Activated CD4-positive, alpha-beta memory T cell treated with anti-CD3 and anti-CD28 coated beads, Interleukin-2, amount 10 ng/mL, durations not matched to agents 7 days and 5 days (primary cell): ENCODE results near the gene MVK. TPM values are rescaled to one million over a fixed set of nuclear protein-coding genes. Genes with fewer than 3 reads are reported as not detected.

Experiments
- CTCF ChIA-PET: fragments of 350-600 bp; sonication (Branson Sonifier 250); formaldehyde crosslinking; loops from one replicate; lab custom pipeline; 2021; ENCODE audit warnings: antibody characterized with exemption, inconsistent platforms; lab: Charles Lee
- POLR2A ChIA-PET: fragments of 350-600 bp; sonication (Branson Sonifier 250); formaldehyde crosslinking; loops from one replicate; lab custom pipeline; 2021; ENCODE audit warnings: antibody characterized with exemption; lab: Charles Lee
- DNase-seq: peaks from one replicate; pipeline ENCODE4 v3.0.0-alpha.2; 2020
- H3K27ac Mint-ChIP-seq: one replicate; pipeline ENCODE4 v1.8.0; 2021; ENCODE audit warnings: mild to moderate bottlenecking, mixed read lengths
- H3K27me3 Mint-ChIP-seq: one replicate; pipeline ENCODE4 v1.8.0; 2021; ENCODE audit warnings: mixed read lengths
- H3K36me3 Mint-ChIP-seq: one replicate; pipeline ENCODE4 v1.8.0; 2021; ENCODE audit warnings: low read depth, mixed read lengths
- H3K4me1 Mint-ChIP-seq: one replicate; pipeline ENCODE4 v1.8.0; 2021; ENCODE audit warnings: mixed read lengths
- H3K4me3 Mint-ChIP-seq: one replicate; pipeline ENCODE4 v1.8.0; 2021; ENCODE audit warnings: mild to moderate bottlenecking, mixed read lengths
- H3K9me3 Mint-ChIP-seq: one replicate; pipeline ENCODE4 v1.8.0; 2021; ENCODE audit warnings: mixed read lengths
- total RNA-seq, 2 experiments: library from RNA; stranded (reverse); gene quantifications; one replicate each; pipeline ENCODE4 v1.2.3, GENCODE V29; 2021

MVK gene
- 10 to 100 TPM; 22.1 to 26.3 TPM for total RNA-seq

DNA sequence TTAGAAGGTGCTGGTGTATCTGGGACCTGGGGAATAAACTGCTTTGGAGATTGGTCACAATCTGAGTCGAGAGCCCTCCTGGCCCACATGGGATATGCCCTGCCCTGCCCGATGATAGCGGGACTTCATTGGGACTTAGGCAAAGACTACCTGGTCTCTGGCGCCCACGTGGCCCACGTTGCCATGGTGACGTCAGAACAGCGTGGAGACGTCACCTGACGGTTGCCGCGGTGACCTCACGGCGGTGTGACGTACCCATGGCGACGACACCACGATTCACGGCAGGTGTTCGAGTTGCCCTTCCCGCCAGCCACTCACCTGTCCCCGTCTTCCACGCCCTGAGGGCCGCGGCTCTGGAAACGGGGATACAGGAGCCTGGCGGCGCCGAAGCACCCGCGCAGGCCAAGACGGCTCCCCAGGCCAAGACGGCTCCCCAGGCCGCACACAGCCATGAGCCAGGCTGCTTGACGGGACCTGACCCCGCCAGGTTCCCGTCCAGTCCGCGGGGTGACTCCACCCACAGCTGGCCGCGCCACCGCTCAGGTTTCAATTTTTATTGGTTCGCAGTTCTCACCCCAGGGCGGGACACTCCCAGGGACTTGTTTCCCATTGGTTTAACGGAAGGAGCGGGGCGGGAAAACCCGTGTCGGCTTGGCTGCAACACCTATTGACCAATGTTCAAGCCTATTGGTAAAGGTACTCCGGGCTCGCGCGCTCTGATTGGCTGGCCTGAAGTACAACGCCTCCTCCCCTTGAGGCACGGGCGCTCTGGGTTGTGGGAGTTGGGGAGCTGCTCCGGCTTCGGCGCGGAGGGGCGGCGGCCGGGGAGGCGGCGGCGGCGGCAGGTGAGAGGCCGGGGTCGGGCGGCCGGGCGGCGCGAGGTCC, at the start of gene MVK, which contains the start of gene MMAB:
MVK (plus strand) TSS at position 766 of the 885 bp plus-strand sequence. CDS start 1,029 bp downstream, outside the sequence.
MMAB (minus strand) TSS at position 476 of the 885 bp plus-strand sequence; CDS start at position 452, 24 bp downstream.
- peak; percentile 99 for DNase-seq
- H3K4me3 Mint-ChIP-seq = peak within 1 kb of the TSS; percentile 89
- H3K9me3 Mint-ChIP-seq = no peaks in the 10 kb centered on the region
- ChIA-PET POLR2A (interaction anchor here (0.7 to 2.0 kb wide), 8 partner anchors 9 to 96 kb away, joined by 3 to 9 read pairs (median 6); partner anchors contain the start of genes KCTD10 and UBE3B), CTCF (interaction anchor here (0.7 to 2.1 kb wide), 9 partner anchors 9 to 272 kb away, joined by 3 to 12 read pairs (median 4); partner anchors contain the start of genes KCTD10 and UBE3B)
- peak within 1 kb of the TSS; percentile 83 for H3K27ac Mint-ChIP-seq
- H3K27me3 Mint-ChIP-seq = no peaks in the 10 kb centered on the region
- peaks cover 33% of the 10 kb centered on the region for H3K4me1 Mint-ChIP-seq
- peaks cover 14% of the 10 kb centered on the region for H3K36me3 Mint-ChIP-seq

DNA sequence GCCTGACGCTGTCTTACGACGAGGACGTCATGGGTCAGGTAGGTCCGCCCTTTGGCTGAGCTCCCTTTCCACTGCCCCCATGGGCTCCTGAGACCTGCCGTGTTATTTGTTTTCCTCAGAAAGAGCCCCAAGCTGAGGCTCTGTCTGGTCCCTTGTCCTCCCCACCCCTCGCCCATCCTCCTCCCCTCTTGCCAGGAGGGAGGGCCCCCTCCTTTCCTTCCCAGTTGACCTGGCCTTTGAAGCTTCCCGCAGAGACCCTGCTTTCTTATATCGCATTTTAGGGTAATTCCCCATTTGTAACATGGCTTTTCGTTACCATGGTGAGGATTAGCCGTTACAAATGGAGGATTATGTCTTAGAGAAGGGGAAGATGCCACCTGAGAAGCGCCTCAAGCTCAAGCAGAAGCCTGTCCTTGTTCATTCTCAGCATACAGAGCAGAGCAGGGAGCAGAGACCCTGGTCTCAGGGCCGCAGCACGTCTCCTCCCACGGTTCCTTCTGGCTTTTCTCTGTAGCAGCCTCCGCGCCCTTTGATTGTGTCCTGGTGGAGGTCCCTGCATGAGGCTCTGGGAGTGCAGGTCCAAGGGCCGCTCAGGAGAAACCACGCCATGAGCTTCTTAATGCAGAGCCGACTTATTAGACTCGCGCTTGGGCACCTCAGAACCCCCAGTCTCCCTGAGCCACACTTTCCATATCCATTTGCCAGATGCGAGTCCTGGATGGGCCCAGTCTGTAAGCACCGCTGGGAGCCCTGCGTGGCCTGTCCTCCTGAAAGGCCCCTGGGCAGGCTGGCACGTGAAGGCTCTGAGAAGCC, 48.9 kb upstream of the MVK start:
- Mint-ChIP-seq H3K9me3 (no peaks in the 10 kb centered on the region), H3K27ac (no peak overlapping the region), H3K4me1 (no peaks in the 10 kb centered on the region), H3K36me3 (peaks cover 28% of the 10 kb centered on the region), H3K27me3 (no peaks in the 10 kb centered on the region), H3K4me3 (no peak overlapping the region)
- POLR2A ChIA-PET = no interaction called here
- CTCF ChIA-PET = interaction anchor here (0.9 to 1.1 kb wide), 3 partner anchors 73 to 320 kb away, joined by 3 to 4 read pairs (median 3); no protein-coding TSS in a partner anchor
- no peak for DNase-seq

DNA sequence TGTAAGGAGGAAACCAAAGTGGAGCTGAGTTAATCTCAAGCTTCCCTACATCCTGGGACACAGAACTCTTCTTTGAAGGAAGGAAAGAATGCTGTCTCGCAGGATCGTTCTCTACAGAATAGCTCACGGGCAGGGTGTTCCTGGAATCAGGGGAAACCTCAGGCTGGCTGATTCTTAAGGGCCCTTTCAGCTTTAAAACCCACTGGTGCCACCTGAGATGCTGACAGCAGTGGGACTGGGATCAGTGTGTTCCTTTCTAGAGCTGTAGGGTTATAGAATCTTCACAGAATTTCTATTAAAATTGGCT, 48.4 kb upstream of the MVK start:
- DNase-seq = no peak
- Mint-ChIP-seq H3K27me3 (no peaks in the 10 kb centered on the region), H3K27ac (no peak overlapping the region), H3K9me3 (no peaks in the 10 kb centered on the region), H3K36me3 (peaks cover 22% of the 10 kb centered on the region), H3K4me1 (no peaks in the 10 kb centered on the region), H3K4me3 (no peak overlapping the region)
- POLR2A ChIA-PET = no interaction called here
- CTCF ChIA-PET = interaction anchor here (0.9 to 1.0 kb wide), 2 partner anchors 72 to 92 kb away, joined by 3 to 4 read pairs; no protein-coding TSS in a partner anchor

DNA sequence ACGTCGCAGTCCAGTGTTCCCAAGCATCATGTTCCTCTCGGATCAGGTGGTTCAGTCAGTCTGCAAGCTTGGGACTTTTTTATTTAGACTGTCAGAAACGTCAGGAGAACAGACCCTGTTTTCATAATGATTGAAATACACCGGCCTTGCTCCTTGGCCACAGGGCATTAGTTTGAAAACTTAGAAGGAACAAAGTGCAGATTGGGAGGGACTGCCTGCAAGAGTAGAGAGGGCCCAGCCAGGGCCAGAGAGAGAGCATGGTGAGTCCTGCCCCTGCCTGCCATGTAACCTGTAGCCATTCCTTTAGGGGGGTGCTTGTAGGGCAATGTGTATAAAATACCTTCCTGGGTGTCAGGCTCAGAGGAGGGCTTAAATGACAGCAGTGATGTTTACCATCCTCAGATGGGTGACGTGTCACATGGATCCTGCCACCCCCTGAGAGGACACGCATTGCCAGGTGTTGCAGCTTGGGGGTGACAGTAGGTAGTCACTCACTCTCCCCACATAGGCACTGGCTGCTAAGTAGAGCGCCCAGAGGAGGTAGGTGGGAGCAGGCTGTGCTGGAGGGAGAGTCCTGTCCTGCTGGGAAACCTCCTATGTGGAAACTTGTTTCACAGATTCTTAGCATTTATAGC, 46.0 kb upstream of the MVK start:
- ChIA-PET POLR2A (no interaction called here), CTCF (no interaction called here)
- no peak for DNase-seq
- no peak overlapping the region for H3K27ac Mint-ChIP-seq
- no peaks in the 10 kb centered on the region for H3K9me3 Mint-ChIP-seq
- H3K4me1 Mint-ChIP-seq = no peaks in the 10 kb centered on the region
- peaks cover 11% of the 10 kb centered on the region for H3K36me3 Mint-ChIP-seq
- no peaks in the 10 kb centered on the region for H3K27me3 Mint-ChIP-seq
- H3K4me3 Mint-ChIP-seq = no peak overlapping the region

DNA sequence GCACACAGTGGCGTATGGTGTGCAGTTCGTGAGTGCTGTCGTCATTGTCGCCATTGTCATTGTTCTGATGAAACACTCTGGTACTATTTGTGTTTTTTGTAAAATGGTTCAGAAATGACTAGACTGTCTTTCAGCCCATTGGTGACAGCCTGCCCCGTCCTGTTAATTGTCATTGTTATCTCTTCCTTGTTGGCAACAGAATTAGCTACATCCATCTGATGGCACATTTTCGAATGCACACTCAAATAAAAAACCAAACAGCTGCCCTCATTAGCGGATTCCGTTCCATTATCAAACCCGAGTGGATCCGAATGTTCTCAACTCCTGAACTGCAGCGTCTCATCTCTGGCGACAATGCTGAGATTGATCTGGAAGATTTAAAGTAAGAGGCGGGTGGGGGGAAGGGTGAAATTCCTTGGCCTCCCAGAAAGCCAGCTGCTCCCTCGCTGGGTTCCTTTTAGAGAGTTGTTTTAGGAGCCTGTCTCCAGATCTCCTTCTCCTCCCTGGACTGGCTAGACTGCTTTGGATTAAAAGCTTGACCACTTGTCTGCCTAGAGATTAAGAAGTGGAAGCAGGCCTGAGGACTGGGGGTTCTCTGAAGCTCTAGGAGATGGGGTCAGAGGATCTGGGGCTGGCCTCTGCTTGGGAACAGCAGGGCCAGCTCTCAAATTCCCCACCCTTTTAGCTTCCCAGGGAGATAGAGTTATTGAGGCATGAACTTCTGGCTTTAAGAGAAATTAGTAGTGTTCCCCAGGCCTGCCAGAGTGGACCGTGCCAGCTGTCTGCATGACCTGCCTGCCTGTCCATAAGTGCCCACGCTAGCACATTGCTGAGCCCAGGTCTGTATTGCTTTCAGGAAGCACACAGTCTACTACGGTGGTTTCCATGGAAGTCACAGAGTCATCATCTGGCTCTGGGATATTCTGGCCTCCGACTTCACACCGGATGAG, 43.6 kb upstream of the MVK start:
- no peak overlapping the region for H3K4me3 Mint-ChIP-seq
- peaks cover 8% of the 10 kb centered on the region for H3K36me3 Mint-ChIP-seq
- no peak for DNase-seq
- no peak overlapping the region for H3K27ac Mint-ChIP-seq
- no peaks in the 10 kb centered on the region for H3K9me3 Mint-ChIP-seq
- H3K27me3 Mint-ChIP-seq = no peaks in the 10 kb centered on the region
- no peaks in the 10 kb centered on the region for H3K4me1 Mint-ChIP-seq
- ChIA-PET POLR2A (interaction anchor here (0.6 kb wide), 1 partner anchor 211 kb away, joined by 3 read pairs; no protein-coding TSS in a partner anchor), CTCF (no interaction called here)

DNA sequence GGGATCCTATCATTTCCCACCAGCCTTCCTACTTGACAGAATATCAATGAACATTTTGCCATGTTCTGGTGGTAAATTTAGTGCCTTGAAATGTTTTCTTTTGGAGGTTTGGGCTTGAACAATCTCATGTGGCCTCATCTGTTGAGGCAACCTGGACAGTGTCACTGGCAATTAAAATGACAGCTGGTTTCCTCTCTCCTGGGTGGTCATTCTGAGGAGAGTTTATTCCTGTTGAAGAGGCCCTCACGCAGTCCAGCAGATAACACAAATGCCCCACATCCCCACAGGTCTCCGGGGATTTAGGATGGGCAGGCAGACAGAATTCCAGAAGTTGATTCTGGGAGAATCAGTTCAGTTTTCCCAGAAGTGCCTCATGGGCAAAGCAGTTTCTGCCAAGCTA, 42.2 kb upstream of the MVK start:
- H3K36me3 Mint-ChIP-seq = peaks cover 8% of the 10 kb centered on the region
- H3K4me3 Mint-ChIP-seq = no peak overlapping the region
- H3K4me1 Mint-ChIP-seq = no peaks in the 10 kb centered on the region
- no peaks in the 10 kb centered on the region for H3K27me3 Mint-ChIP-seq
- H3K9me3 Mint-ChIP-seq = no peaks in the 10 kb centered on the region
- ChIA-PET CTCF (no interaction called here), POLR2A (no interaction called here)
- no peak overlapping the region for H3K27ac Mint-ChIP-seq
- no peak for DNase-seq

DNA sequence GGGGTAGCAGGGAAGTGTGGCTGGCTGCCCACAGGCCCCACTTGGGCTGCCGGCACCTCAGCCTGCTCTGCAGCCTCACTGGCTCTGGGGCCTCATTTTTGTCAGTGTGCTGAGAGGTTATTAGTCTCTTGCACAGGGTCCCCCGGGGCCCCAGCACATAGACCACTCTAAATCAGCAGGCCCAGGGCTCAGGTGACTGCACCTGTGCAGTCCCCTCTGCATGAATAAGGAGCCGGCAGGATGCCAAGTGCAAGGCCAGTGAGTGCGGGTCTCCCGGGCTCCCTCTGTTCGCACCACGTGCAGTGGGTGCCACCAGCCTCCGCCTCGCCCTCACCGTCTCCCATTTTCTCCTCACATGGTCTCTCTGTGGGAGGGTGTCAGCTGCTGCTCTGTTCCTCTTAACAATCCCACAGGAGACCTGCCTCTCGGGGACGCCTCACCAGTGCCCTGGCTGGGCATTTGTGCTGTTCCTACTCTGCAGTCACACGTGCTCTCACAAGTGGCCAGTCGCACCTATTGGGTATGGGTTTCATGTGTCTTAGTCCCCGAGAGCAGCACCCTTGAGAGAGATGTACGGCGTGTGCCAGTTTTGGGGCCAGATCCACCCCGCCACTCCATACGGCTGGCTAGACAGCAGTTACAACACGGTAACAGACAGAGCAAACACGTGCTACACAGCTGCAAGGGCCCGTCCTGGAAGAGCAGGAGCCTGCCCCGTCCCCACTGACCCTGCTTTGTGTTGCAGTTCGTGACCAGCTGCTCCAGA, 40.7 kb upstream of the MVK start:
- no peak for DNase-seq
- no peaks in the 10 kb centered on the region for H3K4me1 Mint-ChIP-seq
- H3K36me3 Mint-ChIP-seq = peaks cover 4% of the 10 kb centered on the region
- H3K9me3 Mint-ChIP-seq = no peaks in the 10 kb centered on the region
- H3K27me3 Mint-ChIP-seq = no peaks in the 10 kb centered on the region
- POLR2A ChIA-PET = no interaction called here
- no peak overlapping the region for H3K27ac Mint-ChIP-seq
- H3K4me3 Mint-ChIP-seq = no peak overlapping the region
- CTCF ChIA-PET = no interaction called here

DNA sequence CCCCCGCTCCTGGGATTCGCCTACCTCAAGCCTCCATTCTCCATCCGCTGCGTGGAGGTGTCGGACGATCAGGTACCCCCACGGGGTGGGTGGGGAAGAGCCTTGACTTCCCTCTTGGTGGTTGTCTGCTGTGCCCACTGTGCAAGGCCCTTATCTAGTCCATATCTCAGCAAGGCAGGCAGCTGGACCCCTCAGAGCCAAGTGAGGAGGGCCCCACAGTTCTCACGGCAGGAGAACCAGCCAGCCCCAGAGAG, 40.2 kb upstream of the MVK start:
- Mint-ChIP-seq H3K4me3 (no peak overlapping the region), H3K9me3 (no peaks in the 10 kb centered on the region), H3K27ac (no peak overlapping the region), H3K36me3 (peaks cover 4% of the 10 kb centered on the region), H3K4me1 (no peaks in the 10 kb centered on the region), H3K27me3 (no peaks in the 10 kb centered on the region)
- CTCF ChIA-PET = no interaction called here
- no peak for DNase-seq
- POLR2A ChIA-PET = no interaction called here

DNA sequence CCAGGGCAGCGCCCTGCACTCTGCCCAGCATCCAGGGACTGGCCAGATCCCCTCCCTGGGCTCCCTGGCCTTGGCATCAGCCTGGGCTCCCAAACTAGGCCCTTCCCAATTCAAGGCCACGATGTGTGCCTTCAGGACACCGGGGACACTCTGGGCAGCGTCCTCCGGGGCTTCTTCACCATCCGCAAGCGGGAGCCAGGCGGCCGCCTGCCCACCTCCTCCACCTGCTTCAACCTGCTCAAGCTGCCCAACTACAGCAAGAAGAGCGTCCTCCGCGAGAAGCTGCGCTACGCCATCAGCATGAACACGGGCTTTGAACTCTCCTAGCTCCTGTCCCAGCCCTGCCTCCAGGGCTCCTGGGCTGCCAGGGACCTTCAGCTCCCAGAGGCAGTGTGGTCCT, 39.1 kb upstream of the MVK start:
- Mint-ChIP-seq H3K27ac (no peak overlapping the region), H3K9me3 (no peaks in the 10 kb centered on the region), H3K27me3 (no peaks in the 10 kb centered on the region), H3K36me3 (peaks cover 4% of the 10 kb centered on the region), H3K4me3 (no peak overlapping the region), H3K4me1 (no peaks in the 10 kb centered on the region)
- ChIA-PET CTCF (no interaction called here), POLR2A (no interaction called here)
- no peak for DNase-seq

DNA sequence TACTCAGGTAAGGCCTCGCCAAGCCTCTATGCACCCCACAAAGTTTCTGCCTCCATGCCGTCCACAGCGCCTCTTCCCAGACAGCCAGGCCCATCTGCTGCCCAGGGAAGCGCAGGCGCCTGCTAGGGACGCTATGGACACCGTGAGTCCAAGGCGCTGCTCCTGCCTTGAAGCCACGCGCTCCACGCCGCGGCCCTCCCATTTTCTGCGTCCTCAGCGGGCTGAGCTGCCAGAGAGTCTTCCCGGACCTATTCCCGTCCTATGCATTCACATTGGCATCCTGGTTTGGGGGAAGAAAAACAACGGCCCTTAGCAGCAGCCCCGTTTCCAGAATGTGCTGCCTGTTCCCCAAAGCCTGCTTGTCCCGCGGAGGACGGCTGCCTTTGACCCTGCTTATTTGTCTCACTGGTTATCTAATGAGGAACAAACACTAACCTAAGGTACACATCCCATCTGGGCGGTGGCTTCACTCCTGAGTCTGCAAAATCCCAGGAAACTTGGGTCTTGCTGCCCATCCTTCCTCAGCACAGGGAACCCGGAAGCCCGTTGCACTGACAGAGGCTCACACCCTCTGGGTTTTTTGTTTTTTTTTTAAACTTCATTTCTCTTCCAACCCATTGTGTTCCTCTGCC, 38.2 kb upstream of the MVK start:
- Mint-ChIP-seq H3K27ac (no peak overlapping the region), H3K4me1 (no peaks in the 10 kb centered on the region), H3K27me3 (no peaks in the 10 kb centered on the region), H3K36me3 (peaks cover 4% of the 10 kb centered on the region), H3K4me3 (no peak overlapping the region), H3K9me3 (no peaks in the 10 kb centered on the region)
- DNase-seq = no peak
- POLR2A ChIA-PET = no interaction called here
- CTCF ChIA-PET = no interaction called here

DNA sequence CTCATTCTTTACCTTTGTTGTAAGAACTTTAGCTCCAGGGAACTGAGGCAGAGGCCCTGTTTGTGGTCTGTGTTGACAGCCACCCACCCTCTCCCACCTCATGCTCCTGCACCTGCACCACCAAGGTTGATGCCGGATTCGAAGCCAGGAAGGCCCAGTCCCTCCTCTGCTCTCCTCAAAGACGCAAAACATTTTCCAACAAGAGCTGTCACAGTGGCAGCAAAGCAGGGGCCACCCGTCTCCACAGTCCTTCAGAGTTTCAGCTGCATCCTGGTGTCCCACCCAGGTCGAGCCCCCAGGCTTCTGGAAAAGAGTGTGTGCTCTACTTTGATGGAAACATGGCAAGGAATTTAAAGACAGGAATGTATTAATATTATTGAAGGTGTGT, 37.7 kb upstream of the MVK start:
- ChIA-PET POLR2A (no interaction called here), CTCF (no interaction called here)
- Mint-ChIP-seq H3K27ac (no peak overlapping the region), H3K27me3 (no peaks in the 10 kb centered on the region), H3K9me3 (no peaks in the 10 kb centered on the region), H3K36me3 (peaks cover 4% of the 10 kb centered on the region), H3K4me3 (no peak overlapping the region), H3K4me1 (no peaks in the 10 kb centered on the region)
- no peak for DNase-seq
